A673 (cell line): ENCODE measurements around the gene GOLGA6L2. TPM values are rescaled to one million over a fixed set of nuclear protein-coding genes. Genes with fewer than 3 reads are reported as not detected.

ENCODE experiments used
- BruUV-seq: library from RNA; stranded (reverse); fragments of 400-500 nt; replicated peaks from 2 replicates; lab custom pipeline; 2021; lab: Mats Ljungman, UMichigan
- CTCF ChIA-PET: fragments of 300-600 bp; sonication (Branson Sonifier 250); formaldehyde crosslinking; loops from one replicate; lab custom pipeline; 2022; ENCODE audit warnings: antibody characterized with exemption; lab: Charles Lee
- POLR2A ChIA-PET: fragments of 300-600 bp; sonication (Branson Sonifier 250); formaldehyde crosslinking; loops from one replicate; lab custom pipeline; 2022; ENCODE audit warnings: antibody characterized with exemption; ENCODE audit not compliant: low non-redundant PET; lab: Charles Lee
- DNase-seq: peaks from one replicate; pipeline ENCODE4 v3.0.0-alpha.2; 2015; ENCODE audit warnings: low spot score
- H3K27ac ChIP-seq: fragments of 200-600 bp; sonication (generic); 2 replicates; pipeline ENCODE4 v1.5.1; 2016; ENCODE audit warnings: mixed run types, low read depth, mild to moderate bottlenecking, mixed read lengths, antibody characterized with exemption, low read length; ENCODE audit not compliant: poor library complexity, severe bottlenecking
- H3K27me3 ChIP-seq: fragments of 200-600 bp; sonication (generic); replicated peaks from 2 replicates; pipeline ENCODE4 v1.6.1; 2017; ENCODE audit warnings: mixed run types, low read depth, mild to moderate bottlenecking, mixed read lengths, antibody characterized with exemption, low read length; ENCODE audit not compliant: insufficient read depth, poor library complexity
- H3K36me3 ChIP-seq: fragments of 200-600 bp; sonication (generic); 2 replicates; pipeline ENCODE4 v1.6.1; 2016; ENCODE audit warnings: mixed run types, mild to moderate bottlenecking, mixed read lengths, antibody characterized with exemption, low read length; ENCODE audit not compliant: insufficient read depth, poor library complexity, severe bottlenecking
- H3K4me1 ChIP-seq: fragments of 200-600 bp; sonication (generic); 2 replicates; pipeline ENCODE4 v1.6.1; 2017; ENCODE audit warnings: mixed run types, mild to moderate bottlenecking, mixed read lengths, antibody characterized with exemption, low read length; ENCODE audit not compliant: insufficient read depth, poor library complexity, severe bottlenecking
- H3K4me3 ChIP-seq: fragments of 200-600 bp; sonication (generic); 2 replicates; pipeline ENCODE4 v1.5.1; 2016; ENCODE audit warnings: low read depth, mixed run types, mild to moderate bottlenecking, mixed read lengths, low read length; ENCODE audit not compliant: poor library complexity, severe bottlenecking
- H3K9me3 ChIP-seq: fragments of 200-600 bp; sonication (generic); 2 replicates; pipeline ENCODE4 v1.6.1; 2016; ENCODE audit warnings: mixed run types, low read depth, mild to moderate bottlenecking, mixed read lengths, antibody characterized with exemption, low read length; ENCODE audit not compliant: poor library complexity, severe bottlenecking
- EZH2 ChIP-seq: fragments of 200-600 bp; sonication (generic); IDR thresholded peaks from 2 replicates; pipeline ENCODE4 v1.6.1; 2017; ENCODE audit warnings: borderline replicate concordance, low read depth, mild to moderate bottlenecking, mixed read lengths, antibody characterized with exemption, low read length; ENCODE audit not compliant: poor library complexity, severe bottlenecking
- intact Hi-C: fragments of 100-400 bp; cut with micrococcal nuclease; formaldehyde crosslinking; loops from one replicate; pipeline ENCODE4 v1.10.0; 2022; ENCODE audit not compliant: unreplicated experiment
- total RNA-seq: library from RNA; stranded (reverse); gene quantifications from 2 replicates; pipeline ENCODE4 v1.2.3, GENCODE V29; 2021
- TF ChIP-seq, protein P1 (sequence below): fragments of 300-800, 200-600 bp; sonication (generic); conservative IDR thresholded peaks from 2 replicates; pipeline ENCODE4 v1.5.1; 2017; ENCODE audit warnings: low read depth, mild to moderate bottlenecking, antibody characterized with exemption, low read length, moderate library complexity, mixed read lengths

Gene GOLGA6L2
- total RNA-seq, 1 experiment from 2014 or later: not detected

DNA sequence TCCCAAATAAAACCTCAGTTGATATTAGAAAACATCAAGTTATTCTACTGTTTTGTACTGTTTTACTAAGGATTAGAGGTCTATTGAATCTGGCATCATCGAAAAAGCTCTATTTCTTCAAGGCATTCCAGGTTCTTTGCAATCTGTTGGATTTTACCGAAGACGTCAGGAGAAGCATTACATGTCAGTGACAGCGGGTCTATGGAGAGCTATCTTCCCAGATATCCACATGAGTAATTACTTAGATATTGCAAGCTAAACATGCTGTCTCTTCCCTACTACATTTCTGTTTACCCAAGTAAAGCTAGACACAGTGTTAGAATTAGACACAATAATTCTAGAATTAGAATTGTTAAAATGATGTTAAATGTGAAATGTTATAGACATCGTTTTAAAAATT is 10.8 kb upstream of the GOLGA6L2 start:
- Histone ChIP-seq H3K4me3 (no peak overlapping the region), H3K27ac (no peak overlapping the region), H3K27me3 (peaks cover 7% of the 10 kb centered on the region), H3K4me1 (no peaks in the 10 kb centered on the region), H3K9me3 (no peaks in the 10 kb centered on the region), H3K36me3 (no peaks in the 10 kb centered on the region)
- CTCF ChIA-PET: no interaction called here
- BruUV-seq: no TSS peak
- intact Hi-C loops: no loop called here
- POLR2A ChIA-PET: no interaction called here
- no peak for TF ChIP-seq EZH2
- TF ChIP-seq, protein P1, sequence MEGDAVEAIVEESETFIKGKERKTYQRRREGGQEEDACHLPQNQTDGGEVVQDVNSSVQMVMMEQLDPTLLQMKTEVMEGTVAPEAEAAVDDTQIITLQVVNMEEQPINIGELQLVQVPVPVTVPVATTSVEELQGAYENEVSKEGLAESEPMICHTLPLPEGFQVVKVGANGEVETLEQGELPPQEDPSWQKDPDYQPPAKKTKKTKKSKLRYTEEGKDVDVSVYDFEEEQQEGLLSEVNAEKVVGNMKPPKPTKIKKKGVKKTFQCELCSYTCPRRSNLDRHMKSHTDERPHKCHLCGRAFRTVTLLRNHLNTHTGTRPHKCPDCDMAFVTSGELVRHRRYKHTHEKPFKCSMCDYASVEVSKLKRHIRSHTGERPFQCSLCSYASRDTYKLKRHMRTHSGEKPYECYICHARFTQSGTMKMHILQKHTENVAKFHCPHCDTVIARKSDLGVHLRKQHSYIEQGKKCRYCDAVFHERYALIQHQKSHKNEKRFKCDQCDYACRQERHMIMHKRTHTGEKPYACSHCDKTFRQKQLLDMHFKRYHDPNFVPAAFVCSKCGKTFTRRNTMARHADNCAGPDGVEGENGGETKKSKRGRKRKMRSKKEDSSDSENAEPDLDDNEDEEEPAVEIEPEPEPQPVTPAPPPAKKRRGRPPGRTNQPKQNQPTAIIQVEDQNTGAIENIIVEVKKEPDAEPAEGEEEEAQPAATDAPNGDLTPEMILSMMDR: no peak
- no peak for DNase-seq

DNA sequence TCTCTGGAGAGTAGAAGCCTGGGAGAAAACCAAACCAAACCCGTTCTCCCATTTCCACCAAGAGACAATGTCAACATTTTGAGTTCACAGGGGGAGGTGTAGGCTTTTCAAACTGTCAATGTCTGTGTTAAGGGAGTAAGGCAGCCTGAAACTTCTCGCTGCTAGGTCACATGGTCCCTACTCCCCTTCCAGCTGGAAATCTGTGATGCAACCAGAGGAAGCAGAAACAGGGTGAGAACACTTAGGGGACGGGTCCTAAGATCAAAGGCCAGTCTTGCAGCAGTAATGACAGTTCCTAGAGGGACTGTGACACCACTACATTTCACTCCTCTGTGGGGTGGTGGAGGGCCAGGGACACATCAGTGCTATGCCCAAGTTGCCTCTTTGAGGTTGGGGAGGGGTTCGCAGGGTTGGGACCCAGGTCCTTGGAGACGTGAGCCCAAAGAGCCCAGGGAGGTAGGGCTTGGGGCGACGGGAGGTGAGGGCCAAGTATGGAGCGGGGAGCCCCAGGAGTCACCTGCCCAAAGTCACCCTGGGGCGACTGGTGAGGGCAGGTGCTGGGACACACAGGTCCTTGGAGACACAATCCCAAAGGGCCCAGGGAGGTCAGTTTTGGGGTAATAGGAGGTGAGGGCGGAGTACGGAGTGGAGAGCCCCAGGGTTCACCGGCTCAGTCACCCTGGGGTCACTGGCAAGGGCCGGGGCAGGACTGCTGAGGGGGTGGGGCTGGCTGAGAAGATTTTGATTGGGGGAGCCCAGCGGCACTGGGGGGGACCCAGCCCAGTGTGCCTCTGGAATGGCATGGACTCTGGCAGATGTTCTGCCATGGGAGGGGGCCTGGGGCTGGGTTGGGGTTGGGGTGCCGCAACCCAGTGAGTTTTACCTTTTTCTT is 582 bp downstream of the GOLGA6L2 start:
- no TSS peak for BruUV-seq
- POLR2A ChIA-PET: no interaction called here
- Histone ChIP-seq H3K27ac (no peak overlapping the region), H3K36me3 (no peaks in the 10 kb centered on the region), H3K4me3 (no peak overlapping the region), H3K9me3 (no peaks in the 10 kb centered on the region), H3K27me3 (no peaks in the 10 kb centered on the region), H3K4me1 (no peaks in the 10 kb centered on the region)
- intact Hi-C loops: no loop called here
- TF ChIP-seq EZH2: no peak
- DNase-seq: no peak
- CTCF ChIA-PET: no interaction called here

DNA sequence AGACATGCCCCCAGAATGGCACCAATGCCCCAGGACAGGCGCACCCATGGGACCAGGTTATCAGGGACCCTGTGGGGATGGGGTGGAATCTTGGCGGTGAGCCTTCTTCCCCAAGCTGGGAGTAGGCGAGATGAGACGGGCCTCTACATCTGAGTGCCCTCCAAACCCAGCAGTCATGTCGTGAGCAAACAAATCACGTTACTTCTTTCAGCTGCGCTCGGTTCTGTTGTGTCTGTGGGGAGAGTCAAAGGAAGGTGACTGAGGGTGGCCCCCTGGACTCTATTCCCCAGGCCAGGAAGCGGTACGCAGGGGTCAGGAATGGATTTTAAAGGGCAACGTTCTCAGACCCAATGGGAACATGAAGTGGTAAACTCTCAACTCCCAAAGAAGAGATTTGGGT is 2.8 kb downstream of the GOLGA6L2 start:
- Histone ChIP-seq H3K27ac (no peak overlapping the region), H3K36me3 (no peaks in the 10 kb centered on the region), H3K4me1 (no peaks in the 10 kb centered on the region), H3K9me3 (no peaks in the 10 kb centered on the region), H3K4me3 (no peak overlapping the region), H3K27me3 (no peaks in the 10 kb centered on the region)
- TF ChIP-seq, protein P1: no peak
- TF ChIP-seq EZH2: no peak
- BruUV-seq: no TSS peak
- intact Hi-C loops: no loop called here
- ChIA-PET CTCF (no interaction called here), POLR2A (no interaction called here)
- DNase-seq: no peak
